Heart left ventricle (tissue), 13 donors: Measurements from ENCODE around the gene ZBTB7C.

Experiments used
- CTCF ChIP-seq, 12 donors: fragments of 200-600 bp; sonication (generic) in 4 of 12; IDR thresholded peaks; one replicate each; pipeline versions ENCODE4 v1.5.0 to v1.8.0; 2018 to 2022; ENCODE audit warnings: antibody characterized with exemption in 12 of 12, mild to moderate bottlenecking in 5 of 12
- POLR2A ChIP-seq, 2 donors: fragments of 450-650 bp; IDR thresholded peaks; one replicate each; pipeline ENCODE4 v1.6.1; 2017; ENCODE audit warnings: antibody characterized with exemption in 2 of 2, mild to moderate bottlenecking in 2 of 2, moderate library complexity in 2 of 2
- donor health status: ischemic (EF 13 %, LVEDD 7.1; RV severe dilation, severe dysfunction).
- donor health status: DM: no; HTN: yes; CAD: no.
- donor health status: DM: no; HTN: no; CAD: no.
- donor health status: ischemic (EF 25% LVEDD 6.9; RV normal size, moderate dysfunction).
- donor health status: ischemic (EF 25% LVEDD 5.7; RV mildly dilated, moderate dysfunction).
- donor health status: ischemic (EF 35%, LVEDD 5.7; RV mildly dilated, moderate dysfunction).
- donor health status: nonischemic (EF 11% LVEDD 7.7; RV severe dilation, severe dysfunction).
- donor health status: DM: yes; HTN: yes; CAD: no.
- donor health status: PGD.
- donor health status: ischemic (EF 29% LVEDD 5.4; RV normal size, mild dysfunction).
- donor health status: nonischemic (EF 23%, LVEDD 6.1; RV moderate dilation, normal function).

GRCh38 chr18:48208432-48209140 lies 200.6 kb downstream of the ZBTB7C start:
- no peak for TF ChIP-seq CTCF (IDR thresholded peaks at IDR 0.05)
- TF ChIP-seq POLR2A (IDR thresholded peaks at IDR 0.05), result no peak
